NCI-H1417 (cell line): ENCODE results near the gene MYL6B.
"Not testable (repeated sequence)": the region's sequence is repeated elsewhere in the genome, so short reads cannot be mapped to it uniquely, and the experiment has no call there.

Experiments used
- DNase-seq, 3 experiments: peaks; one replicate each; lab custom pipeline; 2025; lab: John Stamatoyannopoulos, UW

The MYL6B gene

GRCh38 chr12:56152132-56152755, at the start of gene MYL6B:
Gene MYL6B (plus strand): TSS chr12:56152587. CDS start chr12:56153919, 1,332 bp downstream.
- DNase-seq = peak; percentile 94 to 95 (median 94)

GRCh38 chr12:56102683-56103065, 49.7 kb upstream of the MYL6B start:
- DNase-seq = no peak

- DNase-seq = no peak
These were observed 49.2 kb upstream of the MYL6B start for GRCh38 chr12:56103066-56103711.

GRCh38 chr12:56103823-56104108, 48.6 kb upstream of the MYL6B start:
- peak in 1 of 3 experiments; percentile 60 for DNase-seq

GRCh38 chr12:56104109-56104814, 48.1 kb upstream of the MYL6B start, which contains the start of gene PA2G4:
Gene PA2G4 (plus strand): TSS chr12:56104559. CDS start chr12:56104738, 179 bp downstream.
- DNase-seq = peak; percentile 99 to 100 (median 100)

- no peak for DNase-seq
These were observed 47.4 kb upstream of the MYL6B start for GRCh38 chr12:56104815-56105608.

GRCh38 chr12:56105609-56105902, 46.8 kb upstream of the MYL6B start:
- no peak for DNase-seq

GRCh38 chr12:56107242-56107641, 45.1 kb upstream of the MYL6B start:
- no peak for DNase-seq

- no peak for DNase-seq
These were observed 41.8 kb upstream of the MYL6B start for GRCh38 chr12:56110571-56110970.

GRCh38 chr12:56114084-56114483, 38.3 kb upstream of the MYL6B start:
- no peak for DNase-seq

- no peak for DNase-seq
These were observed 37.1 kb upstream of the MYL6B start for GRCh38 chr12:56115329-56115728.

- peak; percentile 98 to 99 (median 99) for DNase-seq
These were observed 35.9 kb upstream of the MYL6B start, which contains the start of gene RPL41 for GRCh38 chr12:56116267-56117081. Gene RPL41 (plus strand): TSS chr12:56116633.

- not testable (repeated sequence) for DNase-seq
These were observed 35.2 kb upstream of the MYL6B start for GRCh38 chr12:56117082-56117706.

GRCh38 chr12:56117778-56118687, 34.4 kb upstream of the MYL6B start, which contains the start of gene ZC3H10:
Gene ZC3H10 (plus strand): TSS chr12:56118266. CDS start chr12:56120563, 2,297 bp downstream.
- peak; percentile 99 to 100 (median 99) for DNase-seq

GRCh38 chr12:56118688-56119357, 33.6 kb upstream of the MYL6B start:
- DNase-seq = no peak

- DNase-seq = peak; percentile 62 to 88 (median 78)
These were observed 33.0 kb upstream of the MYL6B start for GRCh38 chr12:56119361-56119796.

GRCh38 chr12:56120158-56120846, 32.1 kb upstream of the MYL6B start:
- no peak for DNase-seq

- DNase-seq = no peak
These were observed 31.1 kb upstream of the MYL6B start for GRCh38 chr12:56121204-56121870.
